Caco-2 (cell line): Measurements from ENCODE around the gene EHBP1. TPM values are rescaled to one million over a fixed set of nuclear protein-coding genes. Genes with fewer than 3 reads are reported as not detected.

ENCODE experiments used
- BruUV-seq: library from RNA; stranded (reverse); fragments of 400-500 nt; replicated peaks from 2 replicates; lab custom pipeline; 2021; lab: Mats Ljungman, UMichigan
- CTCF ChIA-PET: fragments of 300-600 bp; sonication (Branson Sonifier 250); formaldehyde crosslinking; loops from one replicate; lab custom pipeline; 2022; ENCODE audit warnings: antibody characterized with exemption; lab: Charles Lee
- POLR2A ChIA-PET: fragments of 300-600 bp; sonication (Branson Sonifier 250); formaldehyde crosslinking; loops from one replicate; lab custom pipeline; 2022; ENCODE audit warnings: antibody characterized with exemption; lab: Charles Lee
- DNase-seq, 2 experiments: peaks; one replicate each; pipeline versions ENCODE4 v3.0.0 to v3.0.0-alpha.2; 2020 to 2022
- H3K27me3 ChIP-seq: replicated peaks from 2 replicates; pipeline ENCODE4 v1.6.0; 2011; ENCODE audit warnings: low read length; ENCODE audit not compliant: control insufficient read depth, insufficient read depth
- H3K36me3 ChIP-seq: 2 replicates; pipeline ENCODE4 v1.5.1; 2011; ENCODE audit warnings: low read length; ENCODE audit not compliant: control insufficient read depth, insufficient read depth
- H3K4me1 ChIP-seq: fragments of 250-450 bp; sonication (Bioruptor Pico); 2 replicates; pipeline ENCODE4 v1.5.1; 2020; ENCODE audit warnings: mild to moderate bottlenecking
- H3K4me3 ChIP-seq: 2 replicates; pipeline ENCODE4 v1.5.1; 2011; ENCODE audit warnings: low read depth, mild to moderate bottlenecking, control low read depth, low read length
- H3K9me3 ChIP-seq: fragments of 250-450 bp; sonication (Bioruptor Pico); 2 replicates; pipeline ENCODE4 v1.5.1; 2020; ENCODE audit warnings: mild to moderate bottlenecking, moderate library complexity
- H3K27ac Mint-ChIP-seq: one replicate; pipeline ENCODE4 v1.8.0; 2022; ENCODE audit warnings: mixed read lengths; ENCODE audit not compliant: unreplicated experiment
- H3K27me3 Mint-ChIP-seq: one replicate; pipeline ENCODE4 v1.8.0; 2022; ENCODE audit warnings: mixed read lengths; ENCODE audit not compliant: insufficient read depth, unreplicated experiment
- H3K36me3 Mint-ChIP-seq: one replicate; pipeline ENCODE4 v1.8.0; 2022; ENCODE audit warnings: mild to moderate bottlenecking, mixed read lengths; ENCODE audit not compliant: insufficient read depth, unreplicated experiment
- H3K4me1 Mint-ChIP-seq: one replicate; pipeline ENCODE4 v1.8.0; 2022; ENCODE audit warnings: low read depth, mixed read lengths; ENCODE audit not compliant: unreplicated experiment
- H3K4me3 Mint-ChIP-seq: one replicate; pipeline ENCODE4 v1.8.0; 2022; ENCODE audit warnings: mild to moderate bottlenecking, moderate library complexity, mixed read lengths; ENCODE audit not compliant: unreplicated experiment
- H3K9me3 Mint-ChIP-seq: one replicate; pipeline ENCODE4 v1.8.0; 2022; ENCODE audit warnings: mixed read lengths; ENCODE audit not compliant: unreplicated experiment
- CTCF ChIP-seq, 2 experiments: fragments of 200-600 bp in 1 of 2; IDR thresholded peaks; 1 replicate in 1 of 2; 2 replicates in 1 of 2; pipeline versions ENCODE4 v1.5.1 to v1.8.0; 2011 to 2022; ENCODE audit warnings: antibody characterized with exemption in 1 of 2, control low read depth in 1 of 2, inconsistent platforms in 1 of 2, low read depth in 1 of 2, low read length in 1 of 2, mild to moderate bottlenecking in 1 of 2, moderate library complexity in 1 of 2; ENCODE audit not compliant: insufficient read depth in 1 of 2, severe bottlenecking in 1 of 2, unreplicated experiment in 1 of 2
- intact Hi-C: fragments of 100-400 bp; cut with micrococcal nuclease; formaldehyde crosslinking; loops from one replicate; pipeline ENCODE4 v1.10.0; 2022; ENCODE audit not compliant: unreplicated experiment
- total RNA-seq: library from RNA; stranded (reverse); gene quantifications from 2 replicates; pipeline ENCODE4 v1.2.3, GENCODE V29; 2022

EHBP1 gene
- total RNA-seq, 1 experiment from 2014 or later: 120 TPM

DNA sequence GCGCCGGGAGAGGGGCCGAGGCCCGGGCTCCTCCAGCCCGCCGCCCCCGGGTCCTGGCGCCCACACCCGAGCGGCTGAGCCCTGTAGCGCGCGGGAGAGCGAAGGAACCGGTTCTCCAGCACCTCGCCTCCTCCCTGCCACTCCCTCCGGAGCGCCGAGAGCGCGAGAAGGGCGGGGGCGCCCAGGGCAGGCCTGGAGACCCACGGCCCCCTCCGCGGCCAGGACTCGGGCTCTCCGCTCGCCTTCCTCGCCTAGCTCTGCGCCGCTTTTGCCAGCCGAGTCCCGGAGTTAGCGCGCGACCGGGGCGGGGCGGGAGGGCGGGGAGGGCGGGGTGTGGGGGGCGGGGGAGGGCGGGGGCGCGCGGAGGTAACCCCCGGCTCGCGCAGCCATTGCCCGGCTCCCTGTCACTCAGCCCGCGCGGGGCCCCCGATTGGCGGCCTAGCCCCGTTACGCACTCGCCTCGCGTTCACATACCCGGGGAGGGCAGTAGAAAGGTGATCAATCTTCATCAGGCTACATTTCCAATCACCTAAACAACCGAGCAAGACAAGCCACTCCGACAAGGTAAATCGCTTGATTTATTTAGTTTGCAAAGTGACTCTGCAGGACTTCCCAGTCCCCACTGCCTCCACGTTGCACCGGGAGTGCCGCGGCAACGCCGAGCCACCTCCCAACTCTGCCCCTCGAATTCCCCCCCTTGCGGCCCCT is 345.0 kb downstream of the EHBP1 start, which contains the start of gene OTX1:
Gene OTX1 (plus strand): TSS at position 497 of the 708 bp plus-strand sequence. CDS start 2,161 bp downstream, outside the sequence.
- Histone ChIP-seq H3K4me3 (peak within 1 kb of the TSS; percentile 52), H3K4me1 (no peaks in the 10 kb centered on the region), H3K36me3 (peaks cover 3% of the 10 kb centered on the region), H3K27me3 (no peaks in the 10 kb centered on the region), H3K9me3 (0 out of 2 replicates have a peak, but pooled peaks cover 3% of the 10 kb centered on the region)
- peaks cover 50% of the 10 kb centered on the region for H3K36me3 Mint-ChIP-seq
- peak; percentile 95 for DNase-seq
- peak within 1 kb of the TSS; percentile 85 for H3K4me3 Mint-ChIP-seq
- ChIA-PET CTCF (interaction anchor here (0.7 to 1.0 kb wide), 2 partner anchors 437 to 638 kb away, joined by 3 read pairs; no protein-coding TSS in a partner anchor), POLR2A (interaction anchor here (0.6 to 0.7 kb wide), 4 partner anchors 14 to 598 kb away, joined by 3 to 5 read pairs (median 3); no protein-coding TSS in a partner anchor)
- H3K4me1 Mint-ChIP-seq: no peaks in the 10 kb centered on the region
- BruUV-seq: no TSS peak
- peak in 1 of 2 experiments; percentile 18 for TF ChIP-seq CTCF (IDR thresholded peaks at IDR 0.05; ENCODE audit: insufficient read depth in 1 of 2, low read depth in 1 of 2, low read length in 1 of 2, severe bottlenecking in 1 of 2, unreplicated experiment in 1 of 2)
- peak within 1 kb of the TSS; percentile 89 for H3K27ac Mint-ChIP-seq
- intact Hi-C loops: loop anchor here (2.0 kb wide), 1 partner anchor 142 kb away; no protein-coding TSS in a partner anchor
- no peaks in the 10 kb centered on the region for H3K27me3 Mint-ChIP-seq
- no peaks in the 10 kb centered on the region for H3K9me3 Mint-ChIP-seq

- no peaks in the 10 kb centered on the region for H3K27me3 ChIP-seq
- BruUV-seq: TSS peak; percentile 43
- Mint-ChIP-seq H3K27me3 (no peaks in the 10 kb centered on the region), H3K27ac (peak overlapping the region; percentile 89), H3K9me3 (no peaks in the 10 kb centered on the region), H3K4me3 (peak overlapping the region; percentile 85), H3K4me1 (no peaks in the 10 kb centered on the region), H3K36me3 (peaks cover 51% of the 10 kb centered on the region)
- DNase-seq: peak; percentile 47 to 54
- POLR2A ChIA-PET: interaction anchor here (0.6 kb wide), 2 partner anchors 48 to 811 kb away, joined by 4 to 5 read pairs; no protein-coding TSS in a partner anchor
- intact Hi-C loops: loop anchor here (2.0 kb wide), 1 partner anchor 142 kb away; no protein-coding TSS in a partner anchor
- CTCF ChIA-PET: interaction anchor here (0.6 to 1.0 kb wide), 2 partner anchors 437 to 1255 kb away, joined by 3 read pairs; no protein-coding TSS in a partner anchor
- 0 out of 2 replicates have a peak, but pooled peaks cover 3% of the 10 kb centered on the region for H3K9me3 ChIP-seq
- H3K4me1 ChIP-seq: no peaks in the 10 kb centered on the region
- H3K36me3 ChIP-seq: peaks cover 3% of the 10 kb centered on the region
- peak in 1 of 2 experiments; percentile 6 for TF ChIP-seq CTCF (IDR thresholded peaks at IDR 0.05; ENCODE audit: insufficient read depth in 1 of 2, low read depth in 1 of 2, low read length in 1 of 2, severe bottlenecking in 1 of 2, unreplicated experiment in 1 of 2)
- peak overlapping the region; percentile 52 for H3K4me3 ChIP-seq
Observed at GRCh38 chr2:63051042-63051794, 345.7 kb downstream of the EHBP1 start.
